HL-60 (cell line): Measurements from ENCODE around the gene PKN2.

Source experiments
- CTCF ChIP-seq: IDR thresholded peaks from one replicate; pipeline ENCODE4 v1.5.1; 2011; ENCODE audit warnings: low read length, control low read depth, inconsistent platforms; ENCODE audit not compliant: insufficient read depth
- POLR2AphosphoS5 ChIP-seq: IDR thresholded peaks from 2 replicates; pipeline ENCODE4 v1.6.1; 2012; ENCODE audit warnings: low read depth

DNA sequence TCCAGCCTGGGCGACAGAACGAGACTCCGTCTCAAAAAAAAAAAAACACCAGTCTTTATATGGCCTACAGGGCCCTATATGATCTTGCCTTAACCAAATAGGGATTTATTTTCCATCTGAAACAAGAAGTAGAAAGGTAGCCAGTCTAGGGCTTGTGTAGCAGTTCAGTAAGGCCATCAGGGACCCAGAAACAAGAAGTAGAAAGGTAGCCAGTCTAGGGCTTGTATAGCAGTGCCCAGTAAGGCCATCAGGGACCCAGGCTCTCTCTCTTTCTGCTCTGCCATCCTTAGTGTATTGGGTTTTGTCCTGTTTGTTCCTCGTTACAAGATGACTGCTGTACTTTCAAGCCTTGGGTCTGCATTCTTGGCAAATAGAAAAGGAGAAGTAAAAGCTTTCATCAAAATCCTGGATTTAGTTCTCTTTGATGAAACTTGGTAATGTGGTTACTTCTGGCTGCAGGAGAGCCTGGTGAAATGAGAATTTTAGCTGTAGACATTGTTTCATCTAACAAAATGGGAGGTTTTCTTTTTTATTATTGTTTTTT lies 46.1 kb downstream of the PKN2 start:
- TF ChIP-seq CTCF (no peak), POLR2AphosphoS5 (no peak)
